NCI-H2171 treated with DMSO at 0.1 percent for 48 hours (cell line): ENCODE results near the gene MS4A10.

Experiments
- DNase-seq: peaks from one replicate; lab custom pipeline; 2025; lab: John Stamatoyannopoulos, UW

Gene MS4A10

GRCh38 chr11:60766547-60766946, 18.6 kb upstream of the MS4A10 start:
- no peak for DNase-seq

- no peak for DNase-seq
These were observed 17.7 kb upstream of the MS4A10 start for GRCh38 chr11:60767388-60767811.

GRCh38 chr11:60768202-60768601, 16.9 kb upstream of the MS4A10 start:
- no peak for DNase-seq

- no peak for DNase-seq
These were observed 15.9 kb upstream of the MS4A10 start for GRCh38 chr11:60769273-60769672.

- DNase-seq: no peak
These were observed 15.3 kb upstream of the MS4A10 start for GRCh38 chr11:60769811-60770210.

GRCh38 chr11:60771146-60771545, 14.0 kb upstream of the MS4A10 start:
- DNase-seq: no peak

GRCh38 chr11:60771879-60772525, 13.1 kb upstream of the MS4A10 start:
- DNase-seq: no peak

GRCh38 chr11:60772666-60773065, 12.5 kb upstream of the MS4A10 start:
- no peak for DNase-seq

- no peak for DNase-seq
These were observed 10.4 kb upstream of the MS4A10 start for GRCh38 chr11:60774726-60775125.

- DNase-seq: peak; percentile 98
These were observed 9.6 kb upstream of the MS4A10 start for GRCh38 chr11:60775420-60775961.

- no peak for DNase-seq
These were observed 9.0 kb upstream of the MS4A10 start for GRCh38 chr11:60776167-60776566.

- DNase-seq: no peak
These were observed 8.0 kb upstream of the MS4A10 start for GRCh38 chr11:60777106-60777505.

GRCh38 chr11:60777572-60777971, 7.6 kb upstream of the MS4A10 start:
- no peak for DNase-seq

GRCh38 chr11:60780065-60780464, 5.1 kb upstream of the MS4A10 start:
- no peak for DNase-seq

GRCh38 chr11:60780774-60781173, 4.4 kb upstream of the MS4A10 start:
- DNase-seq: no peak

GRCh38 chr11:60781286-60781980, 3.7 kb upstream of the MS4A10 start:
- DNase-seq: no peak

- DNase-seq: no peak
These were observed 3.2 kb upstream of the MS4A10 start for GRCh38 chr11:60781981-60782316.

- no peak for DNase-seq
These were observed 2.6 kb upstream of the MS4A10 start for GRCh38 chr11:60782393-60783140.

GRCh38 chr11:60783141-60783484, 2.0 kb upstream of the MS4A10 start:
- no peak for DNase-seq

GRCh38 chr11:60783911-60784310, 1.2 kb upstream of the MS4A10 start:
- no peak for DNase-seq

GRCh38 chr11:60785806-60786361, 751 bp downstream of the MS4A10 start:
- DNase-seq: peak; percentile 36

- DNase-seq: peak; percentile 81
These were observed 1.9 kb downstream of the MS4A10 start for GRCh38 chr11:60786811-60787567.
